ENCODE results near the gene TMEM167B. TPM values are rescaled to one million over a fixed set of nuclear protein-coding genes. Genes with fewer than 3 reads are reported as not detected.

Gene TMEM167B
- total and polyA plus RNA-seq, 2 of the 8 experiments (the other 6 are each of a cell fraction or from before 2014, with no cell fraction given), result 3.6 to 14.8 TPM

- Histone ChIP-seq H3K23me2 (ENCODE audit: low read depth, low read length) (peaks cover 11% of the 10 kb centered on the region), H3K27ac (ENCODE audit: low read depth, low read length) (no peak within 1 kb of the TSS), H3K9me3 (ENCODE audit: insufficient read depth in 2 of 2, low read depth in 1 of 2, low read length in 1 of 2) (no peaks in the 10 kb centered on the region), H3K4me3 (ENCODE audit: extremely low read depth in 1 of 4, insufficient read depth in 2 of 4, low read depth in 3 of 4, low read length in 4 of 4) (peak within 1 kb of the TSS; percentile 50 to 72 (median 58)), H4K5ac (ENCODE audit: insufficient read length, low read depth, low read length) (no peak within 1 kb of the TSS), H4K20me1 (replicated peaks in 1 of 2; ENCODE audit: control insufficient read depth in 1 of 2, insufficient read depth in 2 of 2, low read length in 2 of 2) (no peaks in the 10 kb centered on the region), H3K23ac (ENCODE audit: insufficient read length) (no peak within 1 kb of the TSS), H3K36me3 (ENCODE audit: control insufficient read depth in 2 of 4, insufficient read depth in 4 of 4, low read length in 3 of 4) (no peaks in the 10 kb centered on the region; a peak in 1 of 8 replicates), H2AFZ (ENCODE audit: low read length) (peak within 1 kb of the TSS; percentile 75), H2BK15ac (ENCODE audit: low read length) (no peak within 1 kb of the TSS), H4K91ac (replicated peaks; ENCODE audit: insufficient read length, low read length) (no peak within 1 kb of the TSS), H3K4ac (replicated peaks; ENCODE audit: insufficient read length, low read depth, low read length) (no peak within 1 kb of the TSS), H2BK5ac (ENCODE audit: low read depth, low read length) (no peak within 1 kb of the TSS), H3K4me1 (replicated peaks in 1 of 4; ENCODE audit: control insufficient read depth in 3 of 4, insufficient read depth in 4 of 4, low read length in 3 of 4) (peaks cover 0 to 9% (median 3%) of the 10 kb centered on the region in 4 experiments; a peak in 4 of 7 replicates), H3K14ac (ENCODE audit: insufficient read length) (no peak within 1 kb of the TSS), H3K27me3 (replicated peaks in 1 of 4; ENCODE audit: control insufficient read depth in 3 of 4, extremely low read depth in 1 of 4, insufficient read depth in 3 of 4, low read length in 3 of 4) (peaks cover 15 to 45% (median 32%) of the 10 kb centered on the region in 4 experiments), H3K4me2 (ENCODE audit: insufficient read depth in 1 of 2, low read depth in 2 of 2, low read length in 2 of 2) (peak within 1 kb of the TSS; percentile 88 to 90), H2BK120ac (replicated peaks; ENCODE audit: low read depth, low read length) (no peak within 1 kb of the TSS), H3K79me2 (ENCODE audit: control insufficient read depth in 1 of 2, insufficient read depth in 2 of 2, low read length in 2 of 2) (no peaks in the 10 kb centered on the region), H2BK20ac (ENCODE audit: low read length) (no peak within 1 kb of the TSS), H3K18ac (ENCODE audit: extremely low read depth, low read length) (0 out of 2 replicates have a peak within 1 kb of the TSS, but pooled peaks have one; percentile 28), H3K79me1 (ENCODE audit: low read depth, low read length) (no peaks in the 10 kb centered on the region), H3K56ac (replicated peaks; ENCODE audit: insufficient read length, low read depth, low read length) (no peak within 1 kb of the TSS), H3K9ac (replicated peaks in 1 of 4; ENCODE audit: extremely low read depth in 1 of 4, low read depth in 3 of 4, low read length in 3 of 4) (no peak within 1 kb of the TSS; a peak in 1 of 7 replicates), H4K8ac (ENCODE audit: extremely low read depth, insufficient read depth, low read length) (peak within 1 kb of the TSS; percentile 11; the same call in 1 of the 2 replicates), H2BK12ac (ENCODE audit: low read depth, low read length) (no peak within 1 kb of the TSS), H2AK5ac (ENCODE audit: low read depth, low read length) (no peak within 1 kb of the TSS)
- ChIA-PET POLR2A (ENCODE audit: partially characterized antibody) (interaction anchor here (0.6 to 8.6 kb wide), 6 partner anchors 9 to 150 kb away, joined by 3 to 106 read pairs (median 4); partner anchors contain the start of genes CLCC1 and TMEM167B), CTCF (ENCODE audit: partially characterized antibody) (interaction anchor here (1.0 to 2.4 kb wide), 16 partner anchors 10 to 140 kb away, joined by 3 to 11 read pairs (median 4); no protein-coding TSS in a partner anchor)
- 3% methylated on average over 51 of the region's 56 CpGs; no CpG with 5 or more reads in 1 of the 2 experiments for WGBS, 2 experiments (ENCODE audit: extremely low coverage in 1 of 2, insufficient coverage in 1 of 2, insufficient read length in 1 of 2, insufficient replicate concordance in 2 of 2, low coverage in 1 of 2, low lambda C conversion rate in 2 of 2, missing lambda C conversion rate in 1 of 2)
- DNase-seq (ENCODE audit: low read depth in 1 of 2, low spot score in 2 of 2) (peak in 1 of 2 experiments; percentile 73), FAIRE-seq (no peak)
- no peak for TF ChIP-seq NRF1 (IDR thresholded peaks at IDR 0.05; ENCODE audit: low read depth, low read length)
- TF ChIP-seq POLR2A (IDR thresholded peaks at IDR 0.05; ENCODE audit: control extremely low read depth in 1 of 2, low read depth in 2 of 2, low read length in 2 of 2), result no peak
- no peak for TF ChIP-seq CHD2 (IDR thresholded peaks at IDR 0.05; ENCODE audit: low read length)
- TF ChIP-seq MAX (IDR thresholded peaks at IDR 0.05), result peak; percentile 60; the same call in 1 of the 2 replicates
- no peak for TF ChIP-seq SIX5 (IDR thresholded peaks at IDR 0.05; ENCODE audit: low read depth, low read length)
- no peak; the same call in 1 of the 2 replicates for TF ChIP-seq PHF8 (conservative IDR thresholded peaks at IDR 0.05; ENCODE audit: low read depth, low read length)
- peak; percentile 86 for TF ChIP-seq E2F6 (IDR thresholded peaks at IDR 0.05)
- peak; percentile 77 for TF ChIP-seq EZH2 (IDR thresholded peaks at IDR 0.05; ENCODE audit: low read depth, low read length, severe bottlenecking)
- no peak for TF ChIP-seq CBX5 (IDR thresholded peaks at IDR 0.05; ENCODE audit: low read depth, low read length)
- no peak for TF ChIP-seq RNF2 (IDR thresholded peaks at IDR 0.05; ENCODE audit: borderline replicate concordance, low read depth, low read length, missing control alignments, poor library complexity, severe bottlenecking)
- no peak for TF ChIP-seq HDAC6 (IDR thresholded peaks at IDR 0.05; ENCODE audit: low read depth, low read length)
These were observed 23.2 kb downstream of the TMEM167B start, which contains the start of gene ELAPOR1 for GRCh38 chr1:109113590-109114341. TSS of gene ELAPOR1 (plus strand) at chr1:109114115. CDS start at chr1:109114184, 69 bp downstream.

Measured in H1 (cell line).